GM12878 (cell line): ENCODE data around the gene ARHGEF1. TPM values are rescaled to one million over a fixed set of nuclear protein-coding genes. Genes with fewer than 3 reads are reported as not detected.
A peak's percentile ranks its signal among the peaks of the same experiment; 100 is the strongest.

Experiments
- ATAC-seq: fragments of 200-7000 bp; cut with Tn5 transposase; 3 replicates; pipeline ENCODE4 v1.9.1; 2020; ENCODE audit warnings: mild to moderate bottlenecking, moderate library complexity
- BruUV-seq: library from RNA; stranded (reverse); fragments of 400-500 nt; replicated peaks from 2 replicates; lab custom pipeline; 2021; lab: Mats Ljungman, UMichigan
- CTCF ChIA-PET: fragments of 300-600 bp; sonication (Branson Sonifier 250); formaldehyde crosslinking; extraction: SDS; loops from one replicate; lab custom pipeline; 2021; ENCODE audit warnings: inconsistent platforms; lab: Yijun Ruan, JAX
- POLR2A ChIA-PET: fragments of 350-600 bp; formaldehyde crosslinking; extraction: SDS; loops from one replicate; lab custom pipeline; 2021; ENCODE audit warnings: inconsistent platforms; lab: Charles Lee
- RAD21 ChIA-PET: fragments of 300-600 bp; sonication (Branson Sonifier 250); formaldehyde crosslinking; loops from one replicate; lab custom pipeline; 2023; ENCODE audit warnings: antibody characterized with exemption; ENCODE audit not compliant: unreplicated experiment; lab: Charles Lee
- SMC1A ChIA-PET: fragments of 300-600 bp; sonication (Branson Sonifier 250); formaldehyde crosslinking; loops from one replicate; lab custom pipeline; 2023; ENCODE audit not compliant: unreplicated experiment, uncharacterized antibody; lab: Charles Lee
- DNase-seq: peaks from one replicate; pipeline ENCODE4 v3.0.0-alpha.2; 2011; ENCODE audit warnings: low read depth, low spot score
- FAIRE-seq: peaks from 3 replicates; lab custom pipeline; 2011; peaks lifted over from hg19 to GRCh38; lab: Jason Lieb, UNC
- H2AFZ ChIP-seq: 2 replicates; pipeline ENCODE4 v1.6.0; 2011; ENCODE audit warnings: low read depth, low read length, control low read depth; ENCODE audit not compliant: control insufficient read depth
- H3K27ac ChIP-seq: 2 replicates; pipeline ENCODE4 v1.5.1; 2011; ENCODE audit warnings: control low read depth; ENCODE audit not compliant: control insufficient read depth, insufficient read depth
- H3K27me3 ChIP-seq, 2 experiments: replicated peaks in 1 of 2; 2 replicates each; pipeline versions ENCODE4 v1.6.0 to v1.6.1; 2011; ENCODE audit warnings: low read length in 1 of 2; ENCODE audit not compliant: control insufficient read depth in 2 of 2, insufficient read depth in 2 of 2
- H3K36me3 ChIP-seq, 2 experiments: 2 replicates each; pipeline ENCODE4 v1.5.1; 2011; ENCODE audit warnings: low read length in 1 of 2; ENCODE audit not compliant: control insufficient read depth in 2 of 2, insufficient read depth in 2 of 2
- H3K4me1 ChIP-seq: 2 replicates; pipeline ENCODE4 v1.6.1; 2011; ENCODE audit warnings: mild to moderate bottlenecking, low read length, moderate library complexity, mixed read lengths; ENCODE audit not compliant: control insufficient read depth, insufficient read depth
- H3K4me2 ChIP-seq: 2 replicates; pipeline ENCODE4 v1.6.0; 2011; ENCODE audit warnings: control low read depth; ENCODE audit not compliant: control insufficient read depth, insufficient read depth
- H3K4me3 ChIP-seq: fragments of 200-600 bp; sonication (generic); 2 replicates; pipeline ENCODE4 v1.5.1; 2016
- H3K79me2 ChIP-seq: 2 replicates; pipeline ENCODE4 v1.6.0; 2011; ENCODE audit warnings: low read length; ENCODE audit not compliant: control insufficient read depth, insufficient read depth
- H3K9ac ChIP-seq: 2 replicates; pipeline ENCODE4 v1.8.0; 2011; ENCODE audit warnings: low read length, control low read depth, mixed read lengths; ENCODE audit not compliant: control insufficient read depth, insufficient read depth
- H3K9me3 ChIP-seq: replicated peaks from 3 replicates; pipeline ENCODE4 v1.5.1; 2011; ENCODE audit warnings: mild to moderate bottlenecking, low read length; ENCODE audit not compliant: control insufficient read depth, insufficient read depth
- H4K20me1 ChIP-seq: 2 replicates; pipeline ENCODE4 v1.6.0; 2011; ENCODE audit not compliant: control insufficient read depth, insufficient read depth
- CHD1 ChIP-seq: IDR thresholded peaks from 2 replicates; pipeline ENCODE4 v1.6.1; 2012; ENCODE audit warnings: low read depth, low read length, improper control_type of control experiment
- CHD4 ChIP-seq: fragments of 200-600 bp; sonication (generic); IDR thresholded peaks from 2 replicates; pipeline ENCODE4 v1.6.1; 2016; ENCODE audit warnings: mild to moderate bottlenecking
- E2F8 ChIP-seq: fragments of 450-650 bp; IDR thresholded peaks from 2 replicates; pipeline ENCODE4 v1.6.1; 2018; ENCODE audit warnings: mild to moderate bottlenecking, low read depth, moderate library complexity; ENCODE audit not compliant: partially characterized antibody
- HCFC1 ChIP-seq: fragments of 150-350 bp; IDR thresholded peaks from 2 replicates; pipeline ENCODE4 v1.6.1; 2014; ENCODE audit warnings: low read length
- HDAC6 ChIP-seq: fragments of 200-600 bp; sonication (generic); IDR thresholded peaks from one replicate; pipeline ENCODE4 v1.8.0; 2017; ENCODE audit warnings: antibody characterized with exemption; ENCODE audit not compliant: unreplicated experiment
- IKZF2 ChIP-seq, 2 experiments: fragments of 450-650 bp; IDR thresholded peaks; 2 replicates each; pipeline ENCODE4 v1.6.1; 2017; ENCODE audit warnings: mild to moderate bottlenecking in 2 of 2, moderate library complexity in 2 of 2
- IRF5 ChIP-seq: fragments of 450-650 bp; IDR thresholded peaks from 2 replicates; pipeline ENCODE4 v1.6.1; 2017; ENCODE audit warnings: borderline replicate concordance
- MTA2 ChIP-seq: fragments of 450-650 bp; IDR thresholded peaks from 2 replicates; pipeline ENCODE4 v1.6.1; 2016; ENCODE audit warnings: low read depth, mild to moderate bottlenecking, moderate library complexity
- MTA3 ChIP-seq: IDR thresholded peaks from 2 replicates; pipeline ENCODE4 v1.6.1; 2012; ENCODE audit warnings: low read length, inconsistent platforms, borderline replicate concordance
- MYB ChIP-seq: fragments of 150-350 bp; IDR thresholded peaks from 2 replicates; pipeline ENCODE4 v1.6.1; 2014; ENCODE audit warnings: mild to moderate bottlenecking, low read depth, low read length, borderline replicate concordance
- PBX3 ChIP-seq: IDR thresholded peaks from 2 replicates; pipeline ENCODE4 v1.6.1; 2011; ENCODE audit warnings: mild to moderate bottlenecking, low read depth, low read length, moderate library complexity; ENCODE audit not compliant: insufficient replicate concordance
- POLR2AphosphoS2 ChIP-seq: IDR thresholded peaks from 2 replicates; pipeline ENCODE4 v1.6.1; 2011; ENCODE audit warnings: low read depth, mild to moderate bottlenecking, low read length, improper control_type of control experiment, moderate library complexity
- RB1 ChIP-seq: fragments of 450-650 bp; formaldehyde crosslinking; IDR thresholded peaks from 2 replicates; pipeline ENCODE4 v1.6.1; 2017; ENCODE audit warnings: mild to moderate bottlenecking, borderline replicate concordance
- SMAD5 ChIP-seq: IDR thresholded peaks from 2 replicates; pipeline ENCODE4 v1.6.1; 2016; ENCODE audit warnings: antibody characterized with exemption, low read depth
- SMC3 ChIP-seq: IDR thresholded peaks from 2 replicates; pipeline ENCODE4 v1.6.1; 2011; ENCODE audit warnings: low read length, improper control_type of control experiment, borderline replicate concordance
- SREBF1 ChIP-seq: IDR thresholded peaks from 2 replicates; pipeline ENCODE4 v1.6.1; 2012; ENCODE audit warnings: mild to moderate bottlenecking, low read length
- SREBF2 ChIP-seq: IDR thresholded peaks from 2 replicates; pipeline ENCODE4 v1.6.1; 2012; ENCODE audit warnings: mild to moderate bottlenecking, low read length
- STAT1 ChIP-seq: fragments of 450-650 bp; conservative IDR thresholded peaks from 2 replicates; pipeline ENCODE4 v1.6.1; 2014; ENCODE audit warnings: antibody characterized with exemption, mild to moderate bottlenecking
- STAT3 ChIP-seq: IDR thresholded peaks from 2 replicates; pipeline ENCODE4 v1.6.1; 2011; ENCODE audit warnings: low read depth, low read length, improper control_type of control experiment
- WGBS: methylation state at CpG from one replicate; pipeline ENCODE4 v1.1.6; 2016; ENCODE audit warnings: low lambda C conversion rate; ENCODE audit not compliant: insufficient replicate concordance, insufficient coverage; ENCODE audit errors: missing lambda C conversion rate; 5-methylcytosine and 5-hydroxymethylcytosine counted together
- in situ Hi-C: fragments of 300-500 bp; cut with MboI; formaldehyde crosslinking; loops from 9 replicates; pipeline ENCODE4 v1.14.3; 2018; ENCODE audit warnings: mixed read lengths
- intact Hi-C: fragments of 100-400 bp; cut with micrococcal nuclease; formaldehyde crosslinking; loops from one replicate; pipeline ENCODE4 v1.14.2; 2022; ENCODE audit not compliant: unreplicated experiment
- polyA plus RNA-seq, 11 experiments: library from polyadenylated mRNA; depleted of rRNA in 4 of 11; unstranded in 6 of 11; stranded (reverse) in 5 of 11; fragments of >200 nt; fragmentation: Nextera tagmentation in 4 of 11; fragmentation: Illumina TruSeq in 1 of 11; extraction: Ambion mirVana in 4 of 11; extraction: Trizol in 1 of 11; gene quantifications; 1 replicate in 1 of 11; 2 replicates in 10 of 11; pipeline versions ENCODE4 v1.2.1 to v1.2.3, GENCODE V29; 2011 to 2016; ENCODE audit warnings: inconsistent platforms in 2 of 11, missing spikeins in 2 of 11, low read depth in 1 of 11
- total RNA-seq, 4 experiments: library from RNA; depleted of rRNA in 3 of 4; stranded (reverse); fragments of >200 nt in 3 of 4; fragmentation: Illumina TruSeq in 1 of 4; extraction: Trizol in 1 of 4; gene quantifications; 2 replicates each; pipeline versions ENCODE4 v1.2.1 to v1.2.3, GENCODE V29; 2013 to 2021

The ARHGEF1 gene
- total and polyA plus RNA-seq, 10 of the 15 experiments (the other 5 are each of a cell fraction or from before 2014, with no cell fraction given), result 1.2 to 207 (median 53.9) TPM

GRCh38 chr19:41945135-41945766 lies 62.3 kb downstream of the ARHGEF1 start:
- Histone ChIP-seq H2AFZ (no peak overlapping the region; the same call in 1 of the 2 replicates), H3K27me3 (no peaks in the 10 kb centered on the region), H4K20me1 (no peaks in the 10 kb centered on the region), H3K4me2 (peak overlapping the region; percentile 76), H3K79me2 (no peaks in the 10 kb centered on the region), H3K4me3 (no peak overlapping the region; the same call in 1 of the 2 replicates), H3K36me3 (no peaks in the 10 kb centered on the region), H3K27ac (peak overlapping the region; percentile 85), H3K9me3 (no peaks in the 10 kb centered on the region; the same call in 2 of the 3 replicates), H3K4me1 (peaks cover 47% of the 10 kb centered on the region), H3K9ac (peak overlapping the region; percentile 65)
- RAD21 ChIA-PET, result interaction anchor here (0.6 to 2.9 kb wide), 11 partner anchors 12 to 184 kb away, joined by 3 to 28 read pairs (median 8); partner anchors contain the start of genes CD79A, RABAC1 and RPS19
- CTCF ChIA-PET, result interaction anchor here (0.9 to 10.0 kb wide), 9 partner anchors 8 to 152 kb away, joined by 3 to 98 read pairs (median 15); partner anchors contain the start of genes CD79A, RABAC1 and RPS19
- WGBS, result 2% methylated on average over 8 of the region's 8 CpGs
- FAIRE-seq (peak; percentile 77), DNase-seq (peak; percentile 94), ATAC-seq (peak; percentile 86)
- in situ Hi-C loops (loop anchor here (5.0 to 25.0 kb wide), 2 partner anchors 73 to 1817 kb away; partner anchors contain the start of gene SMG9), intact Hi-C loops (loop anchor here (2.0 kb wide), 2 partner anchors 60 to 68 kb away; partner anchors contain the start of gene CD79A)
- SMC1A ChIA-PET, result interaction anchor here (0.7 to 3.3 kb wide), 10 partner anchors 8 to 192 kb away, joined by 3 to 57 read pairs (median 4); partner anchors contain the start of genes CD79A and RPS19
- POLR2A ChIA-PET, result interaction anchor here (0.6 to 3.1 kb wide), 17 partner anchors 8 to 213 kb away, joined by 3 to 17 read pairs (median 4); partner anchors contain the start of genes CD79A, ERFL, RABAC1 and RPS19
- no TSS peak for BruUV-seq
- TF ChIP-seq E2F8 (peak; percentile 85), SMC3 (no peak; the same call in 1 of the 2 replicates), POLR2AphosphoS2 (no peak), PBX3 (peak; percentile 37), CHD4 (no peak), MYB (peak; percentile 65; the same call in 1 of the 2 replicates), MTA3 (peak; percentile 96; the same call in 1 of the 2 replicates), STAT1 (no peak), SMAD5 (no peak), IKZF2 (IDR thresholded peaks at IDR 0.05) (peak; percentile 94), SREBF1 (no peak), MTA2 (peak; percentile 98), HCFC1 (no peak), STAT3 (no peak; the same call in 1 of the 2 replicates), HDAC6 (no peak), SREBF2 (no peak), IRF5 (0 out of 2 replicates have a peak, but pooled peaks have one; percentile 52), RB1 (peak; percentile 42; the same call in 1 of the 2 replicates), CHD1 (no peak)
